ENCODE results near the gene S100A2. TPM values are rescaled to one million over a fixed set of nuclear protein-coding genes. Genes with fewer than 3 reads are reported as not detected.

The S100A2 gene
- total and polyA plus RNA-seq, 2 of the 8 experiments (the other 6 are each of a cell fraction or from before 2014, with no cell fraction given) = 0.86 TPM; not detected in 1

DNA sequence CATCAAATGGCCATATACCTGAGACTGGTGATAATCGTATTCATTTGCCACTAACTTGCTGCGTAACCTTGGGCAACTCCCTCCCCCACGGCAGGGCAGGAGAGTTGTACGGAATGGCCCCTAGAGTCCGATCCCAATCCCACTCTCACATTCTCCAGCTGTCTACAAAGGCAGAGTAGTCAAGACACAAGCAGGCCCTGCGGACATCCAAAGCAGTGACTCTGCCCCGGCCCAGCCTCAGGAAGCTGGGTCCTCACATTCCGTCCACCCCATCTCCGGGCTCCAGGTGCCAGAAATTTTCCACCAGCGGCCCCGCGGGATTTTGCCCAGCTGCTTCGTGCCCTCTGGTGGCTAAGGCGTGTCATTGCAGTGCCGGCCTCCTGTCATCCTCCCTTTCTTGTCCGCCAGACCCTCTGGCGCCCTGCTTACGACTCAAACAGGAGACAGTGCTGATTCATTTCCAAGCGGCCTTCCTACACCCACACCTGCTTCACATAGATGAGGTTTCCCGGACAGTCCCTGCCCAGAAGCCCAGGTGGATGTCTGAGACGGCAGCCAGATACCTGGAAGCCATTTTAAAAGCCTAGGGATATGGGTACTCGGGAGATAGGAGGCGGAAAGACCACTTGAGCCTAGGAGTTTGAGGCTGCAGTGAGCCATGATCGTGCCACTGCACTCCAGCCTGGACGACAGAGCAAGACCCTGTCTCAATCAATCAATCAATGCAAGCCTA, 2.9 kb upstream of the S100A2 start:
- Histone ChIP-seq H3K56ac (replicated peaks; ENCODE audit: insufficient read length, low read depth, low read length) (peak overlapping the region; percentile 73), H2BK12ac (ENCODE audit: low read depth, low read length) (peak overlapping the region; percentile 99), H3K79me2 (ENCODE audit: control insufficient read depth in 1 of 2, insufficient read depth in 2 of 2, low read length in 2 of 2) (no peaks in the 10 kb centered on the region), H2AK5ac (ENCODE audit: low read depth, low read length) (no peak overlapping the region), H3K18ac (ENCODE audit: extremely low read depth, low read length) (peak overlapping the region; percentile 26), H3K79me1 (ENCODE audit: low read depth, low read length) (no peaks in the 10 kb centered on the region), H2BK120ac (replicated peaks; ENCODE audit: low read depth, low read length) (peak overlapping the region; percentile 11), H3K4me3 (ENCODE audit: extremely low read depth in 1 of 4, insufficient read depth in 2 of 4, low read depth in 3 of 4, low read length in 4 of 4) (peak overlapping the region in 3 of 4 experiments; percentile 9 to 41 (median 23); a peak in 3 of 8 replicates), H3K4ac (replicated peaks; ENCODE audit: insufficient read length, low read depth, low read length) (no peak overlapping the region), H3K23ac (ENCODE audit: insufficient read length) (no peak overlapping the region), H3K27ac (ENCODE audit: low read depth, low read length) (peak overlapping the region; percentile 39; the same call in 1 of the 2 replicates), H3K27me3 (replicated peaks in 1 of 4; ENCODE audit: control insufficient read depth in 3 of 4, extremely low read depth in 1 of 4, insufficient read depth in 3 of 4, low read length in 3 of 4) (0 out of 7 replicates have a peak, but pooled peaks cover 0 to 4% (median 0%) of the 10 kb centered on the region in 4 experiments), H2BK15ac (ENCODE audit: low read length) (peak overlapping the region; percentile 99), H3K4me1 (replicated peaks in 1 of 4; ENCODE audit: control insufficient read depth in 3 of 4, insufficient read depth in 4 of 4, low read length in 3 of 4) (peaks cover 11 to 26% (median 20%) of the 10 kb centered on the region in 4 experiments), H4K91ac (replicated peaks; ENCODE audit: insufficient read length, low read length) (peak overlapping the region; percentile 92), H3K23me2 (ENCODE audit: low read depth, low read length) (peaks cover 2% of the 10 kb centered on the region), H2BK5ac (ENCODE audit: low read depth, low read length) (peak overlapping the region; percentile 97; the same call in 1 of the 2 replicates), H3K9me3 (ENCODE audit: insufficient read depth in 2 of 2, low read depth in 1 of 2, low read length in 1 of 2) (no peaks in the 10 kb centered on the region), H4K8ac (ENCODE audit: extremely low read depth, insufficient read depth, low read length) (0 out of 2 replicates have a peak overlapping the region, but pooled peaks have one; percentile 7), H2AFZ (ENCODE audit: low read length) (peak overlapping the region; percentile 94), H3K9ac (replicated peaks in 1 of 4; ENCODE audit: extremely low read depth in 1 of 4, low read depth in 3 of 4, low read length in 3 of 4) (peak overlapping the region in 2 of 4 experiments; percentile 27 to 38; a peak in 3 of 7 replicates), H4K20me1 (replicated peaks in 1 of 2; ENCODE audit: control insufficient read depth in 1 of 2, insufficient read depth in 2 of 2, low read length in 2 of 2) (no peaks in the 10 kb centered on the region), H3K14ac (ENCODE audit: insufficient read length) (no peak overlapping the region), H3K36me3 (ENCODE audit: control insufficient read depth in 2 of 4, insufficient read depth in 4 of 4, low read length in 3 of 4) (no peaks in the 10 kb centered on the region), H4K5ac (ENCODE audit: insufficient read length, low read depth, low read length) (no peak overlapping the region), H2BK20ac (ENCODE audit: low read length) (peak overlapping the region; percentile 95), H3K4me2 (ENCODE audit: insufficient read depth in 1 of 2, low read depth in 2 of 2, low read length in 2 of 2) (peak overlapping the region; percentile 1 to 61)
- CTCF ChIA-PET (ENCODE audit: partially characterized antibody) = interaction anchor here (0.7 to 7.5 kb wide), 33 partner anchors 9 to 216 kb away, joined by 3 to 224 read pairs (median 7); partner anchors contain the start of genes CHTOP, S100A1, S100A13 and S100A14
- POLR2A ChIA-PET (ENCODE audit: partially characterized antibody) = interaction anchor here (0.6 to 2.1 kb wide), 15 partner anchors 9 to 422 kb away, joined by 3 to 16 read pairs (median 4); partner anchors contain the start of genes CHTOP, RPS27, S100A1 and S100A13
- 27% methylated on average over 24 of the region's 25 CpGs; no CpG with 5 or more reads in 1 of the 2 experiments for WGBS, 2 experiments (ENCODE audit: extremely low coverage in 1 of 2, insufficient coverage in 1 of 2, insufficient read length in 1 of 2, insufficient replicate concordance in 2 of 2, low coverage in 1 of 2, low lambda C conversion rate in 2 of 2, missing lambda C conversion rate in 1 of 2)
- DNase-seq (ENCODE audit: low read depth in 1 of 2, low spot score in 2 of 2) = peak; percentile 81 to 94
- no peak for FAIRE-seq
- TF ChIP-seq MAFK (IDR thresholded peaks at IDR 0.05; ENCODE audit: low read depth, low read length) = peak; percentile 36; the same call in 1 of the 2 replicates
- TF ChIP-seq SP1 (IDR thresholded peaks at IDR 0.05; ENCODE audit: low read depth, low read length) = peak; percentile 82
- peak; percentile 95 to 97 for TF ChIP-seq RAD21 (IDR thresholded peaks at IDR 0.05 in 1 of 2, conservative IDR thresholded peaks at IDR 0.05 in 1 of 2; ENCODE audit: low read depth in 2 of 2, low read length in 2 of 2)
- TF ChIP-seq JUND (IDR thresholded peaks at IDR 0.05; ENCODE audit: low read length) = 0 out of 2 replicates have a peak, but pooled peaks have one; percentile 44
- peak; percentile 44 to 51; a peak in 2 of 4 replicates for TF ChIP-seq HDAC2 (IDR thresholded peaks at IDR 0.05; ENCODE audit: borderline replicate concordance in 1 of 2, low read depth in 2 of 2, low read length in 2 of 2)
- peak; percentile 73 for TF ChIP-seq TBP (IDR thresholded peaks at IDR 0.05; ENCODE audit: low read depth, low read length)
- TF ChIP-seq, protein P1, sequence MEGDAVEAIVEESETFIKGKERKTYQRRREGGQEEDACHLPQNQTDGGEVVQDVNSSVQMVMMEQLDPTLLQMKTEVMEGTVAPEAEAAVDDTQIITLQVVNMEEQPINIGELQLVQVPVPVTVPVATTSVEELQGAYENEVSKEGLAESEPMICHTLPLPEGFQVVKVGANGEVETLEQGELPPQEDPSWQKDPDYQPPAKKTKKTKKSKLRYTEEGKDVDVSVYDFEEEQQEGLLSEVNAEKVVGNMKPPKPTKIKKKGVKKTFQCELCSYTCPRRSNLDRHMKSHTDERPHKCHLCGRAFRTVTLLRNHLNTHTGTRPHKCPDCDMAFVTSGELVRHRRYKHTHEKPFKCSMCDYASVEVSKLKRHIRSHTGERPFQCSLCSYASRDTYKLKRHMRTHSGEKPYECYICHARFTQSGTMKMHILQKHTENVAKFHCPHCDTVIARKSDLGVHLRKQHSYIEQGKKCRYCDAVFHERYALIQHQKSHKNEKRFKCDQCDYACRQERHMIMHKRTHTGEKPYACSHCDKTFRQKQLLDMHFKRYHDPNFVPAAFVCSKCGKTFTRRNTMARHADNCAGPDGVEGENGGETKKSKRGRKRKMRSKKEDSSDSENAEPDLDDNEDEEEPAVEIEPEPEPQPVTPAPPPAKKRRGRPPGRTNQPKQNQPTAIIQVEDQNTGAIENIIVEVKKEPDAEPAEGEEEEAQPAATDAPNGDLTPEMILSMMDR (IDR thresholded peaks at IDR 0.05; ENCODE audit: control extremely low read depth in 1 of 3, insufficient read depth in 1 of 3, low read depth in 1 of 3, low read length in 3 of 3) = peak; percentile 92 to 98 (median 97)
- peak; percentile 85 for TF ChIP-seq CREB1 (IDR thresholded peaks at IDR 0.05)
